Adipocyte (in vitro differentiated cells): ENCODE results near the gene PPP6R3.
"Not testable (repeated sequence)": the region's sequence is repeated elsewhere in the genome, so short reads cannot be mapped to it uniquely, and the experiment has no call there.

Experiments used
- DNase-seq: peaks from one replicate; pipeline ENCODE4 v3.0.0-alpha.2; 2015; ENCODE audit warnings: low read depth
- H3K27me3 ChIP-seq: replicated peaks from 2 replicates; pipeline ENCODE4 v1.7.0; 2013; ENCODE audit warnings: mild to moderate bottlenecking, low read length, moderate library complexity; ENCODE audit not compliant: control insufficient read depth, insufficient read depth
- H3K36me3 ChIP-seq: 2 replicates; pipeline ENCODE4 v1.7.0; 2013; ENCODE audit warnings: low read length, mild to moderate bottlenecking, moderate library complexity; ENCODE audit not compliant: control insufficient read depth, insufficient read depth, severe bottlenecking
- H3K4me1 ChIP-seq: 2 replicates; pipeline ENCODE4 v1.7.0; 2013; ENCODE audit warnings: mild to moderate bottlenecking, low read length, moderate library complexity; ENCODE audit not compliant: control insufficient read depth, insufficient read depth
- H3K4me3 ChIP-seq: 2 replicates; pipeline ENCODE4 v1.7.0; 2013; ENCODE audit warnings: mild to moderate bottlenecking, low read length, moderate library complexity
- H3K9ac ChIP-seq: 2 replicates; pipeline ENCODE4 v1.7.0; 2013; ENCODE audit warnings: mild to moderate bottlenecking, low read length, moderate library complexity
- H3K9me3 ChIP-seq: 2 replicates; pipeline ENCODE4 v1.7.0; 2013; ENCODE audit warnings: mild to moderate bottlenecking, low read length, moderate library complexity; ENCODE audit not compliant: control insufficient read depth

The PPP6R3 gene

GRCh38 chr11:68623706-68624105, 163.2 kb downstream of the PPP6R3 start:
- not testable (repeated sequence) for H3K4me1 ChIP-seq, H3K9ac ChIP-seq, H3K9me3 ChIP-seq, DNase-seq, H3K36me3 ChIP-seq, H3K4me3 ChIP-seq
- peaks cover 14% of the 10 kb centered on the region for H3K27me3 ChIP-seq

- H3K9ac ChIP-seq, H3K4me3 ChIP-seq, H3K9me3 ChIP-seq, H3K36me3 ChIP-seq, DNase-seq, H3K4me1 ChIP-seq: not testable (repeated sequence)
- H3K27me3 ChIP-seq, result peaks cover 14% of the 10 kb centered on the region
These were observed 164.5 kb downstream of the PPP6R3 start for GRCh38 chr11:68625069-68625468.

- H3K4me3 ChIP-seq, H3K9me3 ChIP-seq, H3K4me1 ChIP-seq, H3K36me3 ChIP-seq, H3K9ac ChIP-seq, DNase-seq: not testable (repeated sequence)
- peaks cover 11% of the 10 kb centered on the region for H3K27me3 ChIP-seq
These were observed 165.7 kb downstream of the PPP6R3 start for GRCh38 chr11:68626236-68626635.

DNA sequence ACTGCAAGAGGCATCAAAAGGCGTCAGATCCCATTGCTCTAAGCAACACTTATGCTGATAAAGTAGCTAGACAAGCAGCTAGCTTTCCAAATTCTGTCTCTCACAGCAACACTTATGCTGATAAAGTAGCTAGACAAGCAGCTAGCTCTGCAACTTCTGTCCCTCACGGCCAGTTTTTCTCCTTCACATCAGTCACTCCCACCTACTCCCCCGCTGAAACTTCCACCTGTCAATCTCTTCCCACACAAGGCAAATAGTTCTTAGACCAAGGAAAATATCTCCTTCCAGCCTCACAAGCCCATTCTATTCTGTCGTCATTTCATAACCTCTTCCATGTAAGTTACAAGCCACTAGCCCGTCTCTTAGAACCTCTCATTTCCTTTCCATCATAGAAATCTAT, 168.3 kb downstream of the PPP6R3 start:
- peaks cover 22% of the 10 kb centered on the region for H3K27me3 ChIP-seq
- H3K9me3 ChIP-seq, H3K4me1 ChIP-seq, DNase-seq, H3K9ac ChIP-seq, H3K4me3 ChIP-seq, H3K36me3 ChIP-seq: not testable (repeated sequence)

DNA sequence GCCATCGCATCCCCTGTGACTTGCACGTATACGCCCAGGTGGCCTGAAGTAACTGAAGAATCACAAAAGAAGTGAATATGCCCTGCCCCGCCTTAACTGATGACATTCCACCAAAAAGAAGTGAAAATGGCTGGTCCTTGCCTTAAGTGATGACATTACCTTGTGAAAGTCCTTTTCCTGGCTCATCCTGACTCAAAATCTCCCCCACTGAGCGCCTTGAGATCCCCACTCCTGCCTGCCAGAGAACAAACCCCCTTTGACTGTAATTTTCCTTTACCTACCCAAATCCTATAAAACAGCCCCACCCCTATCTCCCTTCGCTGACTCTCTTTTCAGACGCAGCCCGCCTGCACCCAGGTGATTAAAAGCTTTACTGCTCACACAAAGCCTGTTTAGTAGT, 171.8 kb downstream of the PPP6R3 start:
- H3K9me3 ChIP-seq, H3K4me1 ChIP-seq, DNase-seq, H3K9ac ChIP-seq, H3K4me3 ChIP-seq, H3K36me3 ChIP-seq: not testable (repeated sequence)
- peaks cover 11% of the 10 kb centered on the region for H3K27me3 ChIP-seq

- Histone ChIP-seq H3K4me3 (no peak overlapping the region), H3K9ac (no peak overlapping the region), H3K36me3 (no peaks in the 10 kb centered on the region), H3K9me3 (no peaks in the 10 kb centered on the region), H3K4me1 (no peaks in the 10 kb centered on the region), H3K27me3 (peaks cover 11% of the 10 kb centered on the region)
- DNase-seq, result peak; percentile 61
These were observed 172.2 kb downstream of the PPP6R3 start for GRCh38 chr11:68632802-68633201.

DNA sequence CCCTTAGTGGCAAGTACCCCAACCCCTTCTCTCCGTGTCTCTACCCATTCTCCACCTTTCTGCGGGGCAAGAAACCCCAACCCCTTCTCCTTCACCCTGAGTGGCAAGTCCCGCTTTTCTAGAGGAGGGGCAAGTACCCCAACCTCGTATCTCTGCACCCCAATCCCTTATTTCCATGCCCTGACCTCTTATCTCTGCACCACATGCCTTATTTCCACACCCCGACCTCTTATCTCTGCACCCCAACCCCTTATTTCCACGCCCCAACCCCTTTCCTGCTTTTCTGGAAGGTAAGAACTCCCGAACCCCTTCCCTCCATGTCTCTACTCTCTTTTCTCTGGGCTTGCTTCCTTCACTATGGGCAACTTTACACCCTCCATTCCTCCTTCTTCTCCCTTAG, 174.1 kb downstream of the PPP6R3 start:
- DNase-seq, H3K36me3 ChIP-seq, H3K4me3 ChIP-seq, H3K4me1 ChIP-seq, H3K9me3 ChIP-seq, H3K9ac ChIP-seq: not testable (repeated sequence)
- peaks cover 11% of the 10 kb centered on the region for H3K27me3 ChIP-seq

- not testable (repeated sequence) for H3K4me3 ChIP-seq, H3K4me1 ChIP-seq, H3K9me3 ChIP-seq, H3K36me3 ChIP-seq, DNase-seq, H3K9ac ChIP-seq
- H3K27me3 ChIP-seq, result peaks cover 16% of the 10 kb centered on the region
These were observed 174.6 kb downstream of the PPP6R3 start for GRCh38 chr11:68635172-68635571.

- not testable (repeated sequence) for H3K9ac ChIP-seq, H3K36me3 ChIP-seq, DNase-seq, H3K9me3 ChIP-seq, H3K4me3 ChIP-seq, H3K4me1 ChIP-seq
- peaks cover 23% of the 10 kb centered on the region for H3K27me3 ChIP-seq
These were observed 175.3 kb downstream of the PPP6R3 start for GRCh38 chr11:68635883-68636282.

- peaks cover 31% of the 10 kb centered on the region for H3K27me3 ChIP-seq
- H3K36me3 ChIP-seq, H3K9me3 ChIP-seq, H3K4me1 ChIP-seq, DNase-seq, H3K9ac ChIP-seq, H3K4me3 ChIP-seq: not testable (repeated sequence)
These were observed 178.8 kb downstream of the PPP6R3 start for GRCh38 chr11:68639322-68639721.

DNA sequence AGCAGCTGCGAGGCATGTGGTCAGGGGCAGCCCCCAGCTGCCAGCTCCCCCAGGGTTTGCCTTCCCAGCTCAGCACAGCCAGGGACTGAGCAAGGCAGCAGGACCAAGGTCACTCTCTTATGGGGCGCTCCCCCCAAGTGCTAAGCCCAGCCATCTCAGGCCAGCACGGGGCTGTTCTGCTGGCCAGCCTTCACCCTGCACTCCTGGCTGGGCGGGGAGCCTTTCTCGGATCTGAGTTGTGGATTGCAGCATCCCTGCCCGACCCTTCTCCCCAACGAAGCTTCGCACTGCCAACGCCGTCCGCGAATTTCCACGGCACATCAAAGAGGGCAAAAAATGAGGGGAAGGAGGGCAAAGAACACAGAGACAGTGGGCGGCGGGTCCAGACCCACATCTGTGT, 181.3 kb downstream of the PPP6R3 start:
- Histone ChIP-seq H3K9ac (no peak overlapping the region), H3K4me1 (no peaks in the 10 kb centered on the region), H3K4me3 (no peak overlapping the region), H3K36me3 (no peaks in the 10 kb centered on the region), H3K9me3 (peaks cover 10% of the 10 kb centered on the region), H3K27me3 (peaks cover 40% of the 10 kb centered on the region)
- DNase-seq, result no peak

GRCh38 chr11:68643585-68643984, 183.0 kb downstream of the PPP6R3 start:
- peaks cover 20% of the 10 kb centered on the region for H3K9me3 ChIP-seq
- H3K4me3 ChIP-seq, result no peak overlapping the region
- peaks cover 54% of the 10 kb centered on the region for H3K27me3 ChIP-seq
- no peak overlapping the region for H3K9ac ChIP-seq
- DNase-seq, result peak; percentile 17
- H3K36me3 ChIP-seq, result no peaks in the 10 kb centered on the region
- H3K4me1 ChIP-seq, result no peaks in the 10 kb centered on the region
